ENCODE data around the gene PLEKHA1.

The PLEKHA1 gene

DNA sequence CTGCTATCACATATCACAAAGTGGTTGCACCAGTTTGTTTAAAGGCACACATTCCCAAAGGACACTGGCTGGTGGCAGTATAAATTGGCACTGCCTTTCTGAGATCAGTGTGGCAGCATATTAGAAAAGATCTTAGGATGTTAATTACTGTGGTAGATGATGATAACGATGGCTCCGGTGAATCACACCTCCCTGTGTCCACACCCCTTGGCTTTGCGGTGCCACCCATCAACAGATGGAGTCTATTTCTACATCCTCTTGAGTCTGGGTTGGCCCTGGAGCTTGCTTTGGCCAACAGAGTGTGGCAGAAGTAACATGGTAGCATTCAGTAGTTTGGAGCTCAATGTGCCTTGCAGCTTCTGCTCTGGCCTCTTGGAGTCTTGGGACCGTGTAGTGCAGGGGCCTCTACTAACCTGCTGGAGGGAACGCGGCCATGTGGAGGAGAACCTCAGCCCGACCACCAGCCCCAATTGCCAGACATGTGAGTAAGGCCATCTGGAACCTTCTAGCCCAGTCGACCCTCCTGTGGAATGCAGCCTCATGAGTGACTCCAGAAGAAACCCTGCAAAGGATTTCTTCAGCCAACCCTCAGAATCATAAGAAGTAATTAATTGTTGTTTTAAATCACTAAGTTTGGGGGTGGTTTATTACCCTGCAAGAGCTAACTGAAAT is 27.2 kb upstream of the PLEKHA1 start:
- Histone ChIP-seq H3K36me3 (ENCODE audit: insufficient read depth, insufficient read length, low read length) (no peaks in the 10 kb centered on the region), H3K4me1 (ENCODE audit: insufficient read depth, insufficient read length) (no peaks in the 10 kb centered on the region), H3K9ac (ENCODE audit: insufficient read length, low read depth) (no peak overlapping the region), H3K4me3 (ENCODE audit: insufficient read length, low read depth) (no peak overlapping the region), H3K27me3 (ENCODE audit: insufficient read depth, insufficient read length) (no peaks in the 10 kb centered on the region), H3K9me3 (ENCODE audit: insufficient read depth, low read length) (no peaks in the 10 kb centered on the region)
- no peak for TF ChIP-seq SUZ12 (IDR thresholded peaks at IDR 0.05; ENCODE audit: extremely low read depth, insufficient read depth, insufficient read length)
- no peak for TF ChIP-seq YY1 (IDR thresholded peaks at IDR 0.05; ENCODE audit: insufficient read depth, insufficient read length)
- TF ChIP-seq ZNF274 (IDR thresholded peaks at IDR 0.05; ENCODE audit: low read depth, low read length) = no peak
- no peak for DNase-seq (ENCODE audit: low read depth, low spot score)

DNA sequence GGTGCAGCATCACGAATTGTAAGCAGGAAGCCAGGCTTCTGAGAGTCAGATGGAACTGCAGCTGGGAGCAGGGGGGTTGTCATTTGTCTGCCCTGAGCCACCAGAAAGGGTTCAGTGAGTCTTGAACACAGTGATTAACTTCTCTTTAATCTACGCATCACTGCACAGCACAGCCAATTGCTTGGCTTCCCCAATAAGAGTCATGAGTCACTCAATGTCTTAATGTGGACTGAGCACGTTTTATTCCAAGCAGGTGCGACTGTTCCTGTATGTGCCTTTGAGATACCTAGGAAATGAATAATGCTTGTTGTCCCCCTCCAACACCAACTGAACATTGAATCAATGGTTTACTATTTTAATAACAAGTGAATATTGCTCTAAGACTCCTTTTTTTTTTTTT is 26.0 kb upstream of the PLEKHA1 start:
- DNase-seq (ENCODE audit: low read depth, low spot score) = no peak
- no peaks in the 10 kb centered on the region for H3K4me1 ChIP-seq (ENCODE audit: insufficient read depth, insufficient read length)

DNA sequence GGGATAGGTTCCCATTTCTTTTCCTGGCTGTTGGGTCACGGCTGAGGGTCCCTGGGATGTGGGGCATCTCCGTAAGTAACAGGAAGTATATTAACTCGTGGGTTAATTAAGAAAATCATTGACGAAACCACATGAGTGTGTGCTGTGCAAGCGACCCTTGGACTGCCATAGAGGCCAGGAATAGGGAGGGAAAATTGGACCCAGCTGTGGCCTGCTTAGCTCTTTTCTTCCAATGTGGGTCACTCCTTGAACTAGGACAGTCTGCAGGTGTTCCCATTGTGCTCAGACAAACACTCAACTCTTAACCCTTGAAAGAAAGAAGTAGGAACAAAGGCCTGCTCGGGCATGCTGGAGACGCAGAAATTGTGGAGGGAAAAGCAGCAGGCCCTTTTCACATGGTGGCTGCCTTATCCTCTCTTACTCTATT is 25.6 kb upstream of the PLEKHA1 start:
- Histone ChIP-seq H3K36me3 (ENCODE audit: insufficient read depth, insufficient read length, low read length) (no peaks in the 10 kb centered on the region), H3K4me3 (ENCODE audit: insufficient read length, low read depth) (no peak overlapping the region), H3K27me3 (ENCODE audit: insufficient read depth, insufficient read length) (no peaks in the 10 kb centered on the region), H3K4me1 (ENCODE audit: insufficient read depth, insufficient read length) (no peaks in the 10 kb centered on the region), H3K9me3 (ENCODE audit: insufficient read depth, low read length) (no peaks in the 10 kb centered on the region), H3K9ac (ENCODE audit: insufficient read length, low read depth) (no peak overlapping the region)
- TF ChIP-seq ZNF274 (IDR thresholded peaks at IDR 0.05; ENCODE audit: low read depth, low read length) (no peak), YY1 (IDR thresholded peaks at IDR 0.05; ENCODE audit: insufficient read depth, insufficient read length) (no peak), SUZ12 (IDR thresholded peaks at IDR 0.05; ENCODE audit: extremely low read depth, insufficient read depth, insufficient read length) (no peak)
- DNase-seq (ENCODE audit: low read depth, low spot score) = no peak

More for the DNA sequence above, 26.0 kb upstream of the PLEKHA1 start:
- no peaks in the 10 kb centered on the region for H3K9me3 ChIP-seq (ENCODE audit: insufficient read depth, low read length)
- no peaks in the 10 kb centered on the region for H3K36me3 ChIP-seq (ENCODE audit: insufficient read depth, insufficient read length, low read length)
- no peak overlapping the region for H3K4me3 ChIP-seq (ENCODE audit: insufficient read length, low read depth)
- no peak overlapping the region for H3K9ac ChIP-seq (ENCODE audit: insufficient read length, low read depth)
- no peaks in the 10 kb centered on the region for H3K27me3 ChIP-seq (ENCODE audit: insufficient read depth, insufficient read length)
- TF ChIP-seq YY1 (IDR thresholded peaks at IDR 0.05; ENCODE audit: insufficient read depth, insufficient read length) (no peak), ZNF274 (IDR thresholded peaks at IDR 0.05; ENCODE audit: low read depth, low read length) (no peak), SUZ12 (IDR thresholded peaks at IDR 0.05; ENCODE audit: extremely low read depth, insufficient read depth, insufficient read length) (no peak)

DNA sequence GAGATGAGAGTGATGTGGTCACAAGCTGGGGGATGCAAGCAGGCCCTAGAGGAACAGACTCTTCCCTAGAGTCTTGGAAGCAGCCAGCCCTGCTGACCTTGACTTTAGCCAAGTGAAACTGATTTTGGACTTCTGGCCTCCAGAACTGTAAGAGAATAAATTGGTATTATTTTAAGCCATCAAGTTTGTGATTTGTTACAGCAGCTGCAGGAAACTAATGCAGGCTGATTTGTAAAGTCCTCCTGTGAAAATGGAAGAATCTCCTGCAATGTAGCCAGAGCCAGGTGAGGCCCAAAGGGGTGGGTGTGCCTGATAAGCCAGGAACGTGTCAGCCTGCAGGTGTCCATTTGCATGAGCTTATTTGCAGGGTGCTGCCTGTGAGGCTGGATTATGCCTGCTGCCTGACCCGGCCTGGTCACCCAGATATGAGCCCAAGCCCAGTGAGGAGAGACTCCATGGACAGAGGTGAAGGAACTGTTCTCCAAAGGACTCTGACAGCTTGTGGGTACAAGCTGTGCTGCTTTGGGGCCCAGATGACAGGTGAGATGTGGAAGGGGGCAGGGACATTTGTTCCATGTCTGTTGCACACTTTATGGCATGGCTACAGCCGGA is 24.6 kb upstream of the PLEKHA1 start:
- Histone ChIP-seq H3K27me3 (ENCODE audit: insufficient read depth, insufficient read length) (no peaks in the 10 kb centered on the region), H3K9me3 (ENCODE audit: insufficient read depth, low read length) (no peaks in the 10 kb centered on the region), H3K9ac (ENCODE audit: insufficient read length, low read depth) (no peak overlapping the region), H3K36me3 (ENCODE audit: insufficient read depth, insufficient read length, low read length) (no peaks in the 10 kb centered on the region), H3K4me1 (ENCODE audit: insufficient read depth, insufficient read length) (no peaks in the 10 kb centered on the region), H3K4me3 (ENCODE audit: insufficient read length, low read depth) (no peak overlapping the region)
- no peak for DNase-seq (ENCODE audit: low read depth, low spot score)
- no peak for TF ChIP-seq YY1 (IDR thresholded peaks at IDR 0.05; ENCODE audit: insufficient read depth, insufficient read length)
- no peak for TF ChIP-seq SUZ12 (IDR thresholded peaks at IDR 0.05; ENCODE audit: extremely low read depth, insufficient read depth, insufficient read length)
- TF ChIP-seq ZNF274 (IDR thresholded peaks at IDR 0.05; ENCODE audit: low read depth, low read length) = no peak

DNA sequence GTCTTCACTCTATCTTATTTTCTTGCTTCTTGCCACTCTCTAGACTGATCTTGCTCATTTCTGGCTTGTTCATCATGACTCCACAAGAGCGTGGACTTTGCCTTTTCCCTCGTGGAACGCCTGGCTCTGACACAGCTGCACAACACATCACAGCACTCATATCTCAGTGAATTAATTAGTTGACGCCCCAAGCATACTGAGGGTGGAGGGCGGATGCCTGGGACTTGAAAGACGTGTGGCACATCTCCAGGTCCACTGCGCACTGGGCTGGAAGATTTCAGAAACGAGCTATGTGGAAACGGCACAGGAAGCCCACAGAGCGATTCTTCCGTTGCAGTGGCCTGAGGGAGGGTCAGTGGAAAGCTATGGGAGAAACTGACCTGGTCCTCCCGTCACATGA is 23.6 kb upstream of the PLEKHA1 start:
- Histone ChIP-seq H3K4me1 (ENCODE audit: insufficient read depth, insufficient read length) (no peaks in the 10 kb centered on the region), H3K9me3 (ENCODE audit: insufficient read depth, low read length) (no peaks in the 10 kb centered on the region), H3K27me3 (ENCODE audit: insufficient read depth, insufficient read length) (no peaks in the 10 kb centered on the region), H3K4me3 (ENCODE audit: insufficient read length, low read depth) (no peak overlapping the region), H3K36me3 (ENCODE audit: insufficient read depth, insufficient read length, low read length) (no peaks in the 10 kb centered on the region), H3K9ac (ENCODE audit: insufficient read length, low read depth) (no peak overlapping the region)
- DNase-seq (ENCODE audit: low read depth, low spot score) = no peak
- TF ChIP-seq SUZ12 (IDR thresholded peaks at IDR 0.05; ENCODE audit: extremely low read depth, insufficient read depth, insufficient read length) (no peak), ZNF274 (IDR thresholded peaks at IDR 0.05; ENCODE audit: low read depth, low read length) (no peak), YY1 (IDR thresholded peaks at IDR 0.05; ENCODE audit: insufficient read depth, insufficient read length) (no peak)

DNA sequence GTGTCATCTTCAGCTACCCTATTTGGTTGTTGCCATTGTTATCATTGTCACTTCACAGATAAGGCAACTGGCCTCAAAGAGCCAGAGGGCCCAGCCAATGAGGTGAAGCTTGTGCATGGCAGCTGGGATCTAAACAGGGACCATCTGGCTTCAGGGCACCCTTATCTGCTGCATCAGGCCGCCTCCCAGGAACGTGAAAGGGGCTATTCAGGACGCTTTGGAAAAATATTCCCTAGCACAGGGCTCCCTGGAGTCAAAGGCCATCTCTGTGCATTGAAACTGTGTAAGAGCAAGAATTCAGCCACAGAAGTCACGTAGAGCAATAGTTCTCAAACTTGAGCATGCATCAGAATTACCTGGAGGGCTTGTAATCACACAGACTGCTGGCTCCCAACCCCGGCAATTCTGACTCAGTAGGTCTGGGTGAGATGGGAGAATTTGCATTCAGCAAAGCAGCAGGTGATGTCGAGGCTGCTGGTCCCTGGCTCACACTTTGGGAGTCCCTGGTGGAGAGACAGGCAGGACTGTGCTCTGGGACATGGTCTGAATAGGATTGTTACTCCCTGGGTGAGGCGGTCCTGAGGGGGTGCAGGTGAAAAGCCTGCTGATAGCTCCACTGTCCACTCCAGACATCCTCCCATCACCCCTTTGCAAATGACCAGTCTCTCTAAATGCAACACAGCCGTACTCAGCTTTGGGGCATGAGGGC is 21.5 kb upstream of the PLEKHA1 start:
- no peaks in the 10 kb centered on the region for H3K4me1 ChIP-seq (ENCODE audit: insufficient read depth, insufficient read length)
- H3K9me3 ChIP-seq (ENCODE audit: insufficient read depth, low read length) = no peaks in the 10 kb centered on the region
- TF ChIP-seq SUZ12 (IDR thresholded peaks at IDR 0.05; ENCODE audit: extremely low read depth, insufficient read depth, insufficient read length) (no peak), ZNF274 (IDR thresholded peaks at IDR 0.05; ENCODE audit: low read depth, low read length) (no peak), YY1 (IDR thresholded peaks at IDR 0.05; ENCODE audit: insufficient read depth, insufficient read length) (no peak)
- no peaks in the 10 kb centered on the region for H3K36me3 ChIP-seq (ENCODE audit: insufficient read depth, insufficient read length, low read length)
- H3K27me3 ChIP-seq (ENCODE audit: insufficient read depth, insufficient read length) = no peaks in the 10 kb centered on the region
- no peak overlapping the region for H3K9ac ChIP-seq (ENCODE audit: insufficient read length, low read depth)
- no peak for DNase-seq (ENCODE audit: low read depth, low spot score)
- H3K4me3 ChIP-seq (ENCODE audit: insufficient read length, low read depth) = no peak overlapping the region

DNA sequence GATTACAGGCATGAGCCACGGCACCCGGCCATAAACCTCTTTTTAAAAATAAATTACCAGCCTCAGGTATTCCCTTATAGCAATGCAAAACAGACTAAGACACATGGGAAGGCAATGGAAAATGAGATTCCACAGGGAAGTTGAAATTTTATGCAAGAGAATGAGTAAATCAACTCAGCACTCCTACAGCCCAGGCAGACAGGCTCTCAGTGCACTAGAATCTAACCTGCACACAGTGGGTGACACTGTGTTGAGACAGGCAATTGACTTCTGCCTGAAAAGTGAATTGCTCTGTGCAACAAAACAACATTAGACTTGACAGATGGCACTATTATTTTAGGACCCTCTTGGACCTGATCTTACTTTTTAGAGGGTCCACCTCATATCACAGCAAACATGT is 20.1 kb upstream of the PLEKHA1 start:
- Histone ChIP-seq H3K4me3 (ENCODE audit: insufficient read length, low read depth) (no peak overlapping the region), H3K4me1 (ENCODE audit: insufficient read depth, insufficient read length) (no peaks in the 10 kb centered on the region), H3K9ac (ENCODE audit: insufficient read length, low read depth) (no peak overlapping the region), H3K9me3 (ENCODE audit: insufficient read depth, low read length) (no peaks in the 10 kb centered on the region), H3K27me3 (ENCODE audit: insufficient read depth, insufficient read length) (no peaks in the 10 kb centered on the region), H3K36me3 (ENCODE audit: insufficient read depth, insufficient read length, low read length) (no peaks in the 10 kb centered on the region)
- TF ChIP-seq YY1 (IDR thresholded peaks at IDR 0.05; ENCODE audit: insufficient read depth, insufficient read length) (no peak), ZNF274 (IDR thresholded peaks at IDR 0.05; ENCODE audit: low read depth, low read length) (no peak), SUZ12 (IDR thresholded peaks at IDR 0.05; ENCODE audit: extremely low read depth, insufficient read depth, insufficient read length) (no peak)
- no peak for DNase-seq (ENCODE audit: low read depth, low spot score)

All from NT2/D1 (cell line).